GM12873 (cell line): ENCODE measurements around the gene PID1.

Experiments
- TF ChIP-seq, protein P1 (sequence below): IDR thresholded peaks from 2 replicates; pipeline ENCODE4 v1.5.1; 2012; ENCODE audit warnings: low read depth, mild to moderate bottlenecking, moderate library complexity, low read length, control low read depth; ENCODE audit not compliant: insufficient read depth; ENCODE audit errors: missing control alignments

PID1 gene

GRCh38 chr2:229235131-229235914 lies 35.8 kb downstream of the PID1 start:
- TF ChIP-seq, protein P1, sequence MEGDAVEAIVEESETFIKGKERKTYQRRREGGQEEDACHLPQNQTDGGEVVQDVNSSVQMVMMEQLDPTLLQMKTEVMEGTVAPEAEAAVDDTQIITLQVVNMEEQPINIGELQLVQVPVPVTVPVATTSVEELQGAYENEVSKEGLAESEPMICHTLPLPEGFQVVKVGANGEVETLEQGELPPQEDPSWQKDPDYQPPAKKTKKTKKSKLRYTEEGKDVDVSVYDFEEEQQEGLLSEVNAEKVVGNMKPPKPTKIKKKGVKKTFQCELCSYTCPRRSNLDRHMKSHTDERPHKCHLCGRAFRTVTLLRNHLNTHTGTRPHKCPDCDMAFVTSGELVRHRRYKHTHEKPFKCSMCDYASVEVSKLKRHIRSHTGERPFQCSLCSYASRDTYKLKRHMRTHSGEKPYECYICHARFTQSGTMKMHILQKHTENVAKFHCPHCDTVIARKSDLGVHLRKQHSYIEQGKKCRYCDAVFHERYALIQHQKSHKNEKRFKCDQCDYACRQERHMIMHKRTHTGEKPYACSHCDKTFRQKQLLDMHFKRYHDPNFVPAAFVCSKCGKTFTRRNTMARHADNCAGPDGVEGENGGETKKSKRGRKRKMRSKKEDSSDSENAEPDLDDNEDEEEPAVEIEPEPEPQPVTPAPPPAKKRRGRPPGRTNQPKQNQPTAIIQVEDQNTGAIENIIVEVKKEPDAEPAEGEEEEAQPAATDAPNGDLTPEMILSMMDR, result no peak

DNA sequence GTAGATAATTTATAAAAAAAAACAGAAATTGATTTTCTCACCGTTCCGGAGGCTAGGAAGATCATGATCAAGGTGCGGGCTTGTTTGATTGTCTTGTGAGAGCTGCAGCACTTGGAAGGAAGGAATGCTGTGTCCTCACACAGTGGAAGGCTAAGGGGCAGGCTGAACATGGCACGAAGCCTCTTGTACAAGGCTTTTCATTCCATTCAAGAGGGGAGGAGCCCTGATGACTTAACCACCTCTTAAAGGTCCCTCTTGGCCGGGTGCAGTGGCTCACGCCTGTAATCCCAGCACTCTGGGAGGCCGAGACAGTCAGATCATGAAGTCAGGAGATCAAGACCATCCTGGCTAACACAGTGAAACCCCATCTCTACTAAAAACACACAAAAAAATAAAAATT lies 39.2 kb downstream of the PID1 start:
- TF ChIP-seq, protein P1, result no peak

- TF ChIP-seq, protein P1, result no peak
Observed at GRCh38 chr2:229231328-229231868, 39.7 kb downstream of the PID1 start.

DNA sequence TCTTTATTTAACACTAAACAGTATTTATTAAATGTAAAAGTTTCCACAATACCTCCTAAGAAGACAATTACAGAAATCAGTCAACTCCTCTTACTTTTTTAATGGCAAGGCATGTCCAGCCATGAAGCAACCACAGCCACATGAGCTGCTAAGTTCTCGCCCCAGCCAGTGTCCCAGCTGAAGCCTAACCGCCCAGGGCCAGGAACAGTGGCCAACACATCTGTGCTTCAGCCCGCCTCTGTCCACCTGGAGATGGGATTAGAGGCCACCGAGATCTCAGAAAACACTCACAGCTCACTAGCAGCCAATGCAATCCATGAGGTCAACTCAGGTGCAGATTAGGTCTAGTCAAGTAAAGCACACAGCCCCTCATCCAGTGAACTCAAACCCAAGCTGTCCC lies 40.2 kb downstream of the PID1 start:
- TF ChIP-seq, protein P1, result no peak

GRCh38 chr2:229230256-229230655 lies 40.8 kb downstream of the PID1 start:
- TF ChIP-seq, protein P1, result no peak

GRCh38 chr2:229226382-229226781 lies 44.7 kb downstream of the PID1 start:
- TF ChIP-seq, protein P1, result no peak

DNA sequence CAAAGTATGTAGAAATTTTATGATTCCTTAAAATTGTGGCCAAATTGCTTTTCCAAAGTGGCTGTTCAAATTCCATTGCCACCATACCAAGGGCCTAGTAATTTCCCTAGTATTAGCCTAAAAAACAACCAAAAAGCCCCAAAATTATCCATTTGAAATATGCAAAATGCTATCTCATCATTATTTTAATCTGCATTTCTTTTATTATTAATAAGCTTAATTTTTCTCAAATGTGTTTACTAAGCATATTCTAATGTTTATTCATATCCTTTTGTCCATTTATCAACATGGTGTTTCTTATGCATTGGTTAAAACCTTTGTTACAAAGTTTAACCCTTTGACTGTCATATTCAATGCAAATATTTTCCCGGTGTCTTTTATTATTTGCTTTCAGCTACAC lies 48.0 kb downstream of the PID1 start:
- TF ChIP-seq, protein P1, result no peak
